Thoracic aorta (tissue), 2 donors: ENCODE measurements around the gene MYO1F. TPM values are rescaled to one million over a fixed set of nuclear protein-coding genes. Genes with fewer than 3 reads are reported as not detected.
A peak's percentile ranks its signal among the peaks of the same experiment; 100 is the strongest.
"Not testable (repeated sequence)": the region's sequence is repeated elsewhere in the genome, so short reads cannot be mapped to it uniquely, and the experiment has no call there.

ENCODE experiments used
- ATAC-seq: fragments of 150-250 bp; one replicate; pipeline ENCODE4 v1.8.0; 2017; ENCODE audit warnings: low read depth; ENCODE audit not compliant: insufficient number of reproducible peaks, low FRiP score
- DNase-seq: peaks from one replicate; pipeline ENCODE4 v3.0.0-alpha.2; 2020; ENCODE audit warnings: low spot score
- H3K27ac ChIP-seq, 2 donors: fragments of 200-600 bp; sonication (generic); 1 replicate in 1 of 2; 2 replicates in 1 of 2; pipeline ENCODE4 v1.5.1; 2016; ENCODE audit warnings: mild to moderate bottlenecking in 2 of 2, moderate library complexity in 2 of 2
- H3K27me3 ChIP-seq: fragments of 200-600 bp; sonication (generic); replicated peaks from 2 replicates; pipeline ENCODE4 v1.6.0; 2016; ENCODE audit warnings: mild to moderate bottlenecking; ENCODE audit not compliant: insufficient read depth
- H3K36me3 ChIP-seq: fragments of 200-600 bp; sonication (generic); one replicate; pipeline ENCODE4 v1.5.1; 2016
- H3K4me1 ChIP-seq, 2 donors: fragments of 200-600 bp; sonication (generic); 1 replicate in 1 of 2; 2 replicates in 1 of 2; pipeline versions ENCODE4 v1.5.1 to v1.6.0; 2016; ENCODE audit warnings: low read depth in 2 of 2, mild to moderate bottlenecking in 1 of 2; ENCODE audit not compliant: control insufficient read depth in 1 of 2
- H3K4me3 ChIP-seq: fragments of 200-600 bp; sonication (generic); 2 replicates; pipeline ENCODE4 v1.5.1; 2016; ENCODE audit warnings: mild to moderate bottlenecking
- H3K9me3 ChIP-seq: fragments of 200-600 bp; sonication (generic); 2 replicates; pipeline ENCODE4 v1.5.1; 2016
- total RNA-seq, 2 donors: library from RNA; depleted of rRNA; stranded (reverse); fragments of >200 nt; gene quantifications; one replicate each; pipeline versions ENCODE4 v1.1.0 to v1.2.3, GENCODE V29; 2016
- TF ChIP-seq, protein P1 (sequence below): fragments of 200-600 bp; sonication (generic); IDR thresholded peaks from one replicate; pipeline ENCODE4 v1.5.1; 2019; ENCODE audit warnings: antibody characterized with exemption

Gene MYO1F
- total RNA-seq, 2 donors from 2014 or later: 29.6 to 33.9 TPM

DNA sequence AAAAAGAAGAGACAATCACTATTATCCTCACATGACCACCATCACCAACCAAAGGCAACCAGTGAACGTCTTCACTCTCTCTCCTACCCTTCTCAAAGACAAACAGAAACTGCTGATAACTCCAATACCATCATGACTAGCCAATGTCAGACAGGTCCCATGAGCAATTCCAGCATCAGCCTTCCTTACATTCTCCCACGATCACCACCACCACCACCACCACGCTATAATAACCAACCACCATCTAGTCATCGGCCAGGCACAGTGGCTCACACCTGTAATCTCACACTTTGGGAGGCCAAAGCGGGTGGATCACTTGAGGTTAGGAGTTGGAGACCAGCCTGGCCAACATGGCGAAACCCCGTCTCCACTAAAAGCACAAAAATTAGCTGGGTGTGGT, 3.9 kb downstream of the MYO1F start:
- TF ChIP-seq, protein P1, sequence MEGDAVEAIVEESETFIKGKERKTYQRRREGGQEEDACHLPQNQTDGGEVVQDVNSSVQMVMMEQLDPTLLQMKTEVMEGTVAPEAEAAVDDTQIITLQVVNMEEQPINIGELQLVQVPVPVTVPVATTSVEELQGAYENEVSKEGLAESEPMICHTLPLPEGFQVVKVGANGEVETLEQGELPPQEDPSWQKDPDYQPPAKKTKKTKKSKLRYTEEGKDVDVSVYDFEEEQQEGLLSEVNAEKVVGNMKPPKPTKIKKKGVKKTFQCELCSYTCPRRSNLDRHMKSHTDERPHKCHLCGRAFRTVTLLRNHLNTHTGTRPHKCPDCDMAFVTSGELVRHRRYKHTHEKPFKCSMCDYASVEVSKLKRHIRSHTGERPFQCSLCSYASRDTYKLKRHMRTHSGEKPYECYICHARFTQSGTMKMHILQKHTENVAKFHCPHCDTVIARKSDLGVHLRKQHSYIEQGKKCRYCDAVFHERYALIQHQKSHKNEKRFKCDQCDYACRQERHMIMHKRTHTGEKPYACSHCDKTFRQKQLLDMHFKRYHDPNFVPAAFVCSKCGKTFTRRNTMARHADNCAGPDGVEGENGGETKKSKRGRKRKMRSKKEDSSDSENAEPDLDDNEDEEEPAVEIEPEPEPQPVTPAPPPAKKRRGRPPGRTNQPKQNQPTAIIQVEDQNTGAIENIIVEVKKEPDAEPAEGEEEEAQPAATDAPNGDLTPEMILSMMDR: no peak
- ATAC-seq (no peak), DNase-seq (no peak)
- no peaks in the 10 kb centered on the region for H3K9me3 ChIP-seq
- no peak overlapping the region for H3K4me3 ChIP-seq
- H3K36me3 ChIP-seq: no peaks in the 10 kb centered on the region
- no peaks in the 10 kb centered on the region for H3K27me3 ChIP-seq
- no peak overlapping the region for H3K27ac ChIP-seq
- H3K4me1 ChIP-seq: peaks cover 0 to 5% of the 10 kb centered on the region in 2 donors

DNA sequence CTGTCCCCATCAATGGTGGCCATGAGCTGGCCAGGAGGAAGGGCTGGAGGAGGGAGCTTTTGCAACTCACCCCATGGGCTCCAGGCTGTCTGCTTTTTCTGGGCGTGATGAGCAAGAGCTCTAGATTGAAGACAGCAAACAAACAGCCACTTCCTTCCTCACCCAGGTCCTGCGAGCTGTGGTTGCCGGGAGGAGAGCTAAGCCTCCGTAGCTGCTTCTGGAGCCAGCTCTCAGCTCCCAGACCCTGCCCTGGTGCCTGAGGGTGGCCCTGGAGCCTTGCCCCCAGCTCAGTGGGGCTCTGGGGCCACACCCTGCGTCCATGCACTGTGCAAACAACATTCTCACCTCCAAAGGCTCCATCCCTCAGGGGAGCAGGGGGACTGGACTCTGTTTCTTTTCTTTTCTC, 6.2 kb downstream of the MYO1F start:
- peaks cover 0 to 8% of the 10 kb centered on the region in 2 donors for H3K4me1 ChIP-seq
- DNase-seq (no peak), ATAC-seq (no peak)
- TF ChIP-seq, protein P1: no peak
- no peaks in the 10 kb centered on the region for H3K27me3 ChIP-seq
- no peak overlapping the region for H3K27ac ChIP-seq
- no peaks in the 10 kb centered on the region for H3K36me3 ChIP-seq
- peak overlapping the region; percentile 39 for H3K4me3 ChIP-seq
- no peaks in the 10 kb centered on the region for H3K9me3 ChIP-seq

DNA sequence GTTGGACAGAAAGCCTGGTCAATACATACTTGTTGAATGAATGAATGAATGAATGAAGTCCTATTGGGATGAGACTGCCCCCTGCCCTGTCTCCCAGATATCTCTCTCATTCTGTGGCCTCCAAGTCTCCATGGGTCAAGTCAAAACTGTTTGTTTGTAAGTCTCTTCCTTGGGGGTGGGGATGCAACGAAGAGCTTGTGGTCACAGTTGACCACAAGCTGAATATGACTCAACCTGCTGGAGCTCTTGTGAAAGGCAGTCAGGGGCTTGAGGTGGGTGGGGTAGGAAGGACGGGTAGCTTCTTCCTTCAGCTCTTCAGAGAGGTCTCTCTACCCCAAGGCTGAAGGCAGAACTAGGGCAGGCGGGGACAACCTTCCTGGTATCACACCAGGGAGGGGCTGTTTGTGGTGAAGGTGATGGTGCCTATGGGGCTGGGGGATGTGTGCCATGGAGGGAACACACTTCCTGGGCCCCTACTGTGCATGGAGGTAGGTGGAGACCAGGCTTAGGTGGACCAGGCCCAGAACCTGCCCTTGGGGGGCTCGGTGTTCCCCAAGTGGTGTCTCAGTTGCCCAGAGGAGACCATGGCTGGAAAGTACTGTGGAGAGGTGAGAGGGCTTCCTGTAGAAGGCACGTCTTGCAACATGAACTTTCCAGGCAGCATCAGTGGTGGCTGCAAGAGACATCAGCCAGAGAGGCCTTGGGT, 8.0 kb downstream of the MYO1F start:
- DNase-seq: no peak
- peaks cover 0 to 8% of the 10 kb centered on the region in 2 donors for H3K4me1 ChIP-seq
- no peak overlapping the region for H3K27ac ChIP-seq
- TF ChIP-seq, protein P1: no peak
- H3K9me3 ChIP-seq: no peaks in the 10 kb centered on the region
- H3K36me3 ChIP-seq: no peaks in the 10 kb centered on the region
- no peak overlapping the region for H3K4me3 ChIP-seq
- no peak for ATAC-seq
- H3K27me3 ChIP-seq: no peaks in the 10 kb centered on the region

DNA sequence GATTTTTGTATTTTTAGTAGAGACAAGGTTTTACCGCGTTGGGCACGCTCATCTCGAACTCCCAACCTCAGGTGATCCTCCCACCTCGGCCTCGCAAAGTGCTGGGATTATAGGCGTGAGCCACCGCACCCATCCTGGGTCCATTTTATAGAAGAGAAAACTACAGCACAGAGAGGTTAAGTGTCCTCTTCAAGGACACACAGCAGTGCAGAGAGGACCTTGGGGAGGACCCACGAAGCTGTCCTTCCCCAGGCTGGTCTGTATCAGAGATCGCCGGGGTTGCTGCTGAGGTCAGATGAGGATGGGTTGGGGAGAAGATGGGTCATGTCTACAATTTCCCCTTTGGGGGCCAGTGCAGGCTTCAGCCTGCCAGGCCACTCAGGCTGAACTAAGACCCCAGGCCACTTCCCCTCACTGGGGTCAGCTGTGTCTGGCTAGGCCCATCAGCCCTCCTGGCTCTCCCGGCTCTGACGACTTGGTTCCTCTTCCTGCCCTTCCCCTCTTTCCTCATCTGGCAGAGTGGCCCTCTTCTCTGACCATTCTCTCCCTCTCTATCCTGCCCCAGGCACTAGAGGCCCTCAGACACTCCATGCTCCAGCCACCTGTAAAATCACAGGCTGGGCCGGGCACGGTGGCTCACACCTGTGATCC, 9.6 kb downstream of the MYO1F start:
- Histone ChIP-seq H3K9me3 (no peaks in the 10 kb centered on the region), H3K4me3 (no peak overlapping the region), H3K36me3 (no peaks in the 10 kb centered on the region), H3K27ac (no peak overlapping the region), H3K4me1 (peaks cover 0 to 8% of the 10 kb centered on the region in 2 donors), H3K27me3 (no peaks in the 10 kb centered on the region)
- TF ChIP-seq, protein P1: no peak
- DNase-seq (no peak), ATAC-seq (no peak)

DNA sequence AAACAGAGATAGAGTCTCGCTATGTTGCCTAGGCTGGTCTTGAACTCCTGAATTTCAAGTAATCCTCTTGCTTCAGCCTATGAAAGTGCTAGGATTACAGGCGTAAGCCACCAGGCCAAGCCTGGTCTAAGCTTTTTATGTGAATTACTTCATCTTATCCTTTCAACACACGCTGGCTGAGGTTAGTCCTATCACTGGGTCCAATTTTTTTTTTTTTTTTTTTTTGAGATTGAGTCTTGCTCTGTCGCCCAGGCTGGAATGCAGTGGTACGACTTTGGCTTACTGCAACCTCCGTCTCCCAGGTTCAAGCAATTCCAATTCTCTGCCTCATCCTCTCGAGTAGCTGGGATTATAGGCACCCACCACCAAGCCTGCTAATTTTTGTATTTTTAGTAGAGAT, 10.4 kb downstream of the MYO1F start:
- Histone ChIP-seq H3K4me1 (peaks cover 0 to 8% of the 10 kb centered on the region in 2 donors), H3K9me3 (no peaks in the 10 kb centered on the region), H3K4me3 (no peak overlapping the region), H3K36me3 (no peaks in the 10 kb centered on the region), H3K27ac (no peak overlapping the region), H3K27me3 (no peaks in the 10 kb centered on the region)
- DNase-seq: no peak
- TF ChIP-seq, protein P1: no peak
- ATAC-seq: no peak

DNA sequence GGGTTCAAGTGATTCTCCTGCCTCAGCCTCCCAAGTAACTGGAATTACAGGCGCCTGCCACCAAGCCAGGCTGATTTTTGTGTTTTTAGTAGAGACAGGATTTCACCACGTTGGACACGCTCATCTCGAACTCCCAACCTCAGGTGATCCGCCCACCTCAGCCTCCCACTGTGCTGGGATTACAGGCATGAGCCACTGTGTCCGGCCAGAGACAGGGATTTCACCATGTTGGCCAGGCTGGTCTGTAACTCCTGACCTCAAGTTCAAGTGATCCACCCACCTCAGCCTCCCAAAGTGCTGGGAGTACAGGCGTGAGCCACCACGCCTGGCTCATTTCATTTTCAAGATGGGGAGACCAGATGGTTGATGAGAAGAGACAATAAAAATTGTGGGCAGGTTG, 12.4 kb downstream of the MYO1F start:
- not testable (repeated sequence) for H3K27me3 ChIP-seq, H3K4me1 ChIP-seq, H3K4me3 ChIP-seq, H3K9me3 ChIP-seq, H3K27ac ChIP-seq, H3K36me3 ChIP-seq, ATAC-seq, DNase-seq
